K562 (cell line): ENCODE data around the gene FUT2. TPM values are rescaled to one million over a fixed set of nuclear protein-coding genes. Genes with fewer than 3 reads are reported as not detected.
A peak's percentile ranks its signal among the peaks of the same experiment; 100 is the strongest.

Experiments used
- CBX1 ChIP-seq: sonication (generic); IDR thresholded peaks from 2 replicates; pipeline ENCODE4 v1.6.1; 2016; ENCODE audit warnings: antibody characterized with exemption, low read depth, mild to moderate bottlenecking
- FOSL1 ChIP-seq: fragments of 200-800 bp; sonication (Bioruptor generic); conservative IDR thresholded peaks from 2 replicates; pipeline ENCODE4 v1.6.1; 2016; ENCODE audit warnings: missing genetic modification characterization, missing compliant biosample characterization
- NCOA6 ChIP-seq: fragments of 450-650 bp; IDR thresholded peaks from 2 replicates; pipeline ENCODE4 v1.6.1; 2017; ENCODE audit warnings: mild to moderate bottlenecking
- NONO ChIP-seq, 2 experiments: fragments of 200-400 bp in 1 of 2; fragments of 450-650 bp in 1 of 2; formaldehyde crosslinking in 1 of 2; IDR thresholded peaks; 2 replicates each; pipeline ENCODE4 v1.6.1; 2017; ENCODE audit warnings: low read depth in 2 of 2, mild to moderate bottlenecking in 2 of 2, moderate library complexity in 2 of 2, low read length in 1 of 2
- NR4A1 ChIP-seq, 2 experiments: fragments of 250-450 bp in 1 of 2; fragments of 450-650 bp in 1 of 2; sonication (Bioruptor Pico) in 1 of 2; IDR thresholded peaks; 2 replicates each; pipeline versions ENCODE4 v1.4.0 to v1.6.1; 2016 to 2020; ENCODE audit warnings: mild to moderate bottlenecking in 2 of 2, missing compliant biosample characterization in 1 of 2, missing genetic modification characterization in 1 of 2, moderate library complexity in 1 of 2
- OTX1 ChIP-seq: fragments of 450-650 bp; formaldehyde crosslinking; IDR thresholded peaks from 2 replicates; pipeline ENCODE4 v1.4.0; 2022; ENCODE audit warnings: mild to moderate bottlenecking
- SRSF7 ChIP-seq: fragments of 200-400 bp; formaldehyde crosslinking; optimal IDR thresholded peaks from 2 replicates; pipeline ENCODE3; 2017; ENCODE audit warnings: mild to moderate bottlenecking, low read depth, low read length
- TFAP4 ChIP-seq: sonication (generic); formaldehyde crosslinking; IDR thresholded peaks from 2 replicates; pipeline ENCODE4 v1.8.0; 2022; ENCODE audit warnings: missing genetic modification reagents, mild to moderate bottlenecking, moderate library complexity, borderline replicate concordance
- ZC3H4 ChIP-seq: sonication (generic); formaldehyde crosslinking; IDR thresholded peaks from 2 replicates; pipeline ENCODE4 v1.9.0; 2021; ENCODE audit warnings: missing genetic modification reagents, borderline replicate concordance
- ZNF444 ChIP-seq: fragments of 250-450 bp; sonication (Bioruptor Pico); IDR thresholded peaks from 2 replicates; pipeline ENCODE4 v1.4.0; 2020; ENCODE audit warnings: mild to moderate bottlenecking, moderate library complexity
- polyA plus RNA-seq, 8 experiments: library from polyadenylated mRNA; depleted of rRNA in 4 of 8; stranded (reverse) in 5 of 8; unstranded in 3 of 8; fragments of >200 nt; fragmentation: Nextera tagmentation in 2 of 8; fragmentation: Illumina TruSeq in 1 of 8; extraction: Ambion mirVana in 2 of 8; extraction: Trizol in 1 of 8; gene quantifications; 2 replicates each; pipeline versions ENCODE4 v1.2.1 to v1.2.3, GENCODE V29; 2011 to 2014; ENCODE audit warnings: inconsistent platforms in 1 of 8, missing spikeins in 1 of 8
- total RNA-seq, 7 experiments: library from RNA; depleted of rRNA in 6 of 7; stranded (reverse); fragments of >200 nt in 6 of 7; fragmentation: Illumina TruSeq in 2 of 7; extraction: Trizol in 2 of 7; gene quantifications; 2 replicates each; pipeline versions ENCODE4 v1.2.1 to v1.2.3, GENCODE V29; 2011 to 2021; ENCODE audit warnings: low replicate concordance in 1 of 7
- TF ChIP-seq, protein P1 (sequence below): fragments of 450-650 bp; IDR thresholded peaks from 2 replicates; pipeline ENCODE4 v1.6.1; 2016; ENCODE audit warnings: mild to moderate bottlenecking, moderate library complexity
- TF ChIP-seq, protein P2 (sequence below): fragments of 450-650 bp; formaldehyde crosslinking; IDR thresholded peaks from 2 replicates; pipeline ENCODE4 v1.4.0; 2020; ENCODE audit warnings: mild to moderate bottlenecking, moderate library complexity

The FUT2 gene
- total and polyA plus RNA-seq, 9 of the 15 experiments (the other 6 are each of a cell fraction or from before 2014, with no cell fraction given) = 0.03 to 0.04 TPM; not detected in 7

GRCh38 chr19:48739404-48740163 is 43.8 kb downstream of the FUT2 start (continued):
- TF ChIP-seq, protein P1, sequence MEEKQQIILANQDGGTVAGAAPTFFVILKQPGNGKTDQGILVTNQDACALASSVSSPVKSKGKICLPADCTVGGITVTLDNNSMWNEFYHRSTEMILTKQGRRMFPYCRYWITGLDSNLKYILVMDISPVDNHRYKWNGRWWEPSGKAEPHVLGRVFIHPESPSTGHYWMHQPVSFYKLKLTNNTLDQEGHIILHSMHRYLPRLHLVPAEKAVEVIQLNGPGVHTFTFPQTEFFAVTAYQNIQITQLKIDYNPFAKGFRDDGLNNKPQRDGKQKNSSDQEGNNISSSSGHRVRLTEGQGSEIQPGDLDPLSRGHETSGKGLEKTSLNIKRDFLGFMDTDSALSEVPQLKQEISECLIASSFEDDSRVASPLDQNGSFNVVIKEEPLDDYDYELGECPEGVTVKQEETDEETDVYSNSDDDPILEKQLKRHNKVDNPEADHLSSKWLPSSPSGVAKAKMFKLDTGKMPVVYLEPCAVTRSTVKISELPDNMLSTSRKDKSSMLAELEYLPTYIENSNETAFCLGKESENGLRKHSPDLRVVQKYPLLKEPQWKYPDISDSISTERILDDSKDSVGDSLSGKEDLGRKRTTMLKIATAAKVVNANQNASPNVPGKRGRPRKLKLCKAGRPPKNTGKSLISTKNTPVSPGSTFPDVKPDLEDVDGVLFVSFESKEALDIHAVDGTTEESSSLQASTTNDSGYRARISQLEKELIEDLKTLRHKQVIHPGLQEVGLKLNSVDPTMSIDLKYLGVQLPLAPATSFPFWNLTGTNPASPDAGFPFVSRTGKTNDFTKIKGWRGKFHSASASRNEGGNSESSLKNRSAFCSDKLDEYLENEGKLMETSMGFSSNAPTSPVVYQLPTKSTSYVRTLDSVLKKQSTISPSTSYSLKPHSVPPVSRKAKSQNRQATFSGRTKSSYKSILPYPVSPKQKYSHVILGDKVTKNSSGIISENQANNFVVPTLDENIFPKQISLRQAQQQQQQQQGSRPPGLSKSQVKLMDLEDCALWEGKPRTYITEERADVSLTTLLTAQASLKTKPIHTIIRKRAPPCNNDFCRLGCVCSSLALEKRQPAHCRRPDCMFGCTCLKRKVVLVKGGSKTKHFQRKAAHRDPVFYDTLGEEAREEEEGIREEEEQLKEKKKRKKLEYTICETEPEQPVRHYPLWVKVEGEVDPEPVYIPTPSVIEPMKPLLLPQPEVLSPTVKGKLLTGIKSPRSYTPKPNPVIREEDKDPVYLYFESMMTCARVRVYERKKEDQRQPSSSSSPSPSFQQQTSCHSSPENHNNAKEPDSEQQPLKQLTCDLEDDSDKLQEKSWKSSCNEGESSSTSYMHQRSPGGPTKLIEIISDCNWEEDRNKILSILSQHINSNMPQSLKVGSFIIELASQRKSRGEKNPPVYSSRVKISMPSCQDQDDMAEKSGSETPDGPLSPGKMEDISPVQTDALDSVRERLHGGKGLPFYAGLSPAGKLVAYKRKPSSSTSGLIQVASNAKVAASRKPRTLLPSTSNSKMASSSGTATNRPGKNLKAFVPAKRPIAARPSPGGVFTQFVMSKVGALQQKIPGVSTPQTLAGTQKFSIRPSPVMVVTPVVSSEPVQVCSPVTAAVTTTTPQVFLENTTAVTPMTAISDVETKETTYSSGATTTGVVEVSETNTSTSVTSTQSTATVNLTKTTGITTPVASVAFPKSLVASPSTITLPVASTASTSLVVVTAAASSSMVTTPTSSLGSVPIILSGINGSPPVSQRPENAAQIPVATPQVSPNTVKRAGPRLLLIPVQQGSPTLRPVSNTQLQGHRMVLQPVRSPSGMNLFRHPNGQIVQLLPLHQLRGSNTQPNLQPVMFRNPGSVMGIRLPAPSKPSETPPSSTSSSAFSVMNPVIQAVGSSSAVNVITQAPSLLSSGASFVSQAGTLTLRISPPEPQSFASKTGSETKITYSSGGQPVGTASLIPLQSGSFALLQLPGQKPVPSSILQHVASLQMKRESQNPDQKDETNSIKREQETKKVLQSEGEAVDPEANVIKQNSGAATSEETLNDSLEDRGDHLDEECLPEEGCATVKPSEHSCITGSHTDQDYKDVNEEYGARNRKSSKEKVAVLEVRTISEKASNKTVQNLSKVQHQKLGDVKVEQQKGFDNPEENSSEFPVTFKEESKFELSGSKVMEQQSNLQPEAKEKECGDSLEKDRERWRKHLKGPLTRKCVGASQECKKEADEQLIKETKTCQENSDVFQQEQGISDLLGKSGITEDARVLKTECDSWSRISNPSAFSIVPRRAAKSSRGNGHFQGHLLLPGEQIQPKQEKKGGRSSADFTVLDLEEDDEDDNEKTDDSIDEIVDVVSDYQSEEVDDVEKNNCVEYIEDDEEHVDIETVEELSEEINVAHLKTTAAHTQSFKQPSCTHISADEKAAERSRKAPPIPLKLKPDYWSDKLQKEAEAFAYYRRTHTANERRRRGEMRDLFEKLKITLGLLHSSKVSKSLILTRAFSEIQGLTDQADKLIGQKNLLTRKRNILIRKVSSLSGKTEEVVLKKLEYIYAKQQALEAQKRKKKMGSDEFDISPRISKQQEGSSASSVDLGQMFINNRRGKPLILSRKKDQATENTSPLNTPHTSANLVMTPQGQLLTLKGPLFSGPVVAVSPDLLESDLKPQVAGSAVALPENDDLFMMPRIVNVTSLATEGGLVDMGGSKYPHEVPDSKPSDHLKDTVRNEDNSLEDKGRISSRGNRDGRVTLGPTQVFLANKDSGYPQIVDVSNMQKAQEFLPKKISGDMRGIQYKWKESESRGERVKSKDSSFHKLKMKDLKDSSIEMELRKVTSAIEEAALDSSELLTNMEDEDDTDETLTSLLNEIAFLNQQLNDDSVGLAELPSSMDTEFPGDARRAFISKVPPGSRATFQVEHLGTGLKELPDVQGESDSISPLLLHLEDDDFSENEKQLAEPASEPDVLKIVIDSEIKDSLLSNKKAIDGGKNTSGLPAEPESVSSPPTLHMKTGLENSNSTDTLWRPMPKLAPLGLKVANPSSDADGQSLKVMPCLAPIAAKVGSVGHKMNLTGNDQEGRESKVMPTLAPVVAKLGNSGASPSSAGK = peak; percentile 54
- no peak for TF ChIP-seq NONO (IDR thresholded peaks at IDR 0.05; ENCODE audit: low read depth in 2 of 2, low read length in 1 of 2)
- TF ChIP-seq CBX1 = peak; percentile 10; the same call in 1 of the 2 replicates
- TF ChIP-seq SRSF7 = peak; percentile 66
- 0 out of 2 replicates have a peak, but pooled peaks have one; percentile 45 for TF ChIP-seq ZC3H4
- TF ChIP-seq FOSL1 (tag) = 0 out of 2 replicates have a peak, but pooled peaks have one; percentile 35
- TF ChIP-seq NR4A1 (CRISPR knock-in tag; IDR thresholded peaks at IDR 0.05) = no peak
- peak; percentile 15; the same call in 1 of the 2 replicates for TF ChIP-seq NR4A1 (tag; IDR thresholded peaks at IDR 0.05)
- TF ChIP-seq ZNF444 (CRISPR knock-in tag) = no peak
- no peak for TF ChIP-seq NCOA6
- no peak for TF ChIP-seq OTX1 (CRISPR knock-in tag)
- TF ChIP-seq TFAP4 (CRISPR knock-in tag) = 0 out of 2 replicates have a peak, but pooled peaks have one; percentile 21
- TF ChIP-seq, protein P2, sequence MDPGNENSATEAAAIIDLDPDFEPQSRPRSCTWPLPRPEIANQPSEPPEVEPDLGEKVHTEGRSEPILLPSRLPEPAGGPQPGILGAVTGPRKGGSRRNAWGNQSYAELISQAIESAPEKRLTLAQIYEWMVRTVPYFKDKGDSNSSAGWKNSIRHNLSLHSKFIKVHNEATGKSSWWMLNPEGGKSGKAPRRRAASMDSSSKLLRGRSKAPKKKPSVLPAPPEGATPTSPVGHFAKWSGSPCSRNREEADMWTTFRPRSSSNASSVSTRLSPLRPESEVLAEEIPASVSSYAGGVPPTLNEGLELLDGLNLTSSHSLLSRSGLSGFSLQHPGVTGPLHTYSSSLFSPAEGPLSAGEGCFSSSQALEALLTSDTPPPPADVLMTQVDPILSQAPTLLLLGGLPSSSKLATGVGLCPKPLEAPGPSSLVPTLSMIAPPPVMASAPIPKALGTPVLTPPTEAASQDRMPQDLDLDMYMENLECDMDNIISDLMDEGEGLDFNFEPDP = no peak
